ENCODE results near the gene SLFN5.
"Not testable (repeated sequence)": the region's sequence is repeated elsewhere in the genome, so short reads cannot be mapped to it uniquely, and the experiment has no call there.

SLFN5 gene

GRCh38 chr17:35242805-35243560 lies at the start of gene SLFN5:
SLFN5 (plus strand) TSS chr17:35243072; CDS start chr17:35258691, 15,619 bp downstream.
- DNase-seq = no peak

- not testable (repeated sequence) for DNase-seq
These were observed 48.9 kb upstream of the SLFN5 start, which contains the start of gene SLC35G3 for GRCh38 chr17:35194001-35194400. SLC35G3 (minus strand) TSS chr17:35194393; CDS start chr17:35194307, 86 bp downstream.

- DNase-seq = not testable (repeated sequence)
These were observed 47.8 kb upstream of the SLFN5 start for GRCh38 chr17:35195062-35195461.

- not testable (repeated sequence) for DNase-seq
These were observed 40.3 kb upstream of the SLFN5 start for GRCh38 chr17:35202582-35202981.

- DNase-seq = no peak
These were observed 32.1 kb upstream of the SLFN5 start for GRCh38 chr17:35210741-35211140.

GRCh38 chr17:35212668-35213067 lies 30.2 kb upstream of the SLFN5 start:
- DNase-seq = no peak

GRCh38 chr17:35213412-35213940 lies 29.4 kb upstream of the SLFN5 start:
- DNase-seq = no peak

GRCh38 chr17:35214192-35214591 lies 28.7 kb upstream of the SLFN5 start:
- DNase-seq = no peak

GRCh38 chr17:35214631-35215273 lies 28.1 kb upstream of the SLFN5 start:
- no peak for DNase-seq

- DNase-seq = no peak
These were observed 25.8 kb upstream of the SLFN5 start for GRCh38 chr17:35217107-35217506.

GRCh38 chr17:35218915-35219314 lies 24.0 kb upstream of the SLFN5 start:
- DNase-seq = no peak

GRCh38 chr17:35222452-35222851 lies 20.4 kb upstream of the SLFN5 start:
- DNase-seq = no peak

GRCh38 chr17:35224436-35224835 lies 18.4 kb upstream of the SLFN5 start:
- DNase-seq = no peak

GRCh38 chr17:35227546-35227945 lies 15.3 kb upstream of the SLFN5 start:
- DNase-seq = no peak

- DNase-seq = no peak
These were observed 13.2 kb upstream of the SLFN5 start for GRCh38 chr17:35229638-35230037.

- DNase-seq = not testable (repeated sequence)
These were observed 8.6 kb upstream of the SLFN5 start for GRCh38 chr17:35234315-35234714.

GRCh38 chr17:35235289-35235688 lies 7.6 kb upstream of the SLFN5 start:
- DNase-seq = no peak

GRCh38 chr17:35235917-35236316 lies 7.0 kb upstream of the SLFN5 start:
- DNase-seq = no peak

- no peak for DNase-seq
These were observed 6.1 kb upstream of the SLFN5 start for GRCh38 chr17:35236821-35237220.

- no peak for DNase-seq
These were observed 4.1 kb upstream of the SLFN5 start for GRCh38 chr17:35238821-35239220.

GRCh38 chr17:35239823-35240222 lies 3.0 kb upstream of the SLFN5 start:
- DNase-seq = no peak

- DNase-seq = no peak
These were observed 2.0 kb upstream of the SLFN5 start for GRCh38 chr17:35240861-35241260.

- no peak for DNase-seq
These were observed 1.4 kb upstream of the SLFN5 start for GRCh38 chr17:35241520-35241919.

GRCh38 chr17:35242158-35242804 lies 591 bp upstream of the SLFN5 start:
- no peak for DNase-seq
